B cell (primary cell): Measurements from ENCODE around the gene TAF10.

ENCODE experiments used
- CTCF ChIP-seq: fragments of 200-600 bp; IDR thresholded peaks from one replicate; pipeline ENCODE4 v1.8.0; 2022; ENCODE audit warnings: antibody characterized with exemption, mild to moderate bottlenecking
- EZH2 ChIP-seq: IDR thresholded peaks from 2 replicates; pipeline ENCODE4 v1.6.1; 2012; ENCODE audit warnings: borderline replicate concordance, low read depth, mild to moderate bottlenecking, moderate library complexity, low read length; ENCODE audit not compliant: insufficient read depth, poor library complexity, severe bottlenecking

GRCh38 chr11:6608011-6608410, 4.0 kb downstream of the TAF10 start:
- TF ChIP-seq CTCF: no peak
- no peak for TF ChIP-seq EZH2
